Measurements from ENCODE around the gene CIROP.

DNA sequence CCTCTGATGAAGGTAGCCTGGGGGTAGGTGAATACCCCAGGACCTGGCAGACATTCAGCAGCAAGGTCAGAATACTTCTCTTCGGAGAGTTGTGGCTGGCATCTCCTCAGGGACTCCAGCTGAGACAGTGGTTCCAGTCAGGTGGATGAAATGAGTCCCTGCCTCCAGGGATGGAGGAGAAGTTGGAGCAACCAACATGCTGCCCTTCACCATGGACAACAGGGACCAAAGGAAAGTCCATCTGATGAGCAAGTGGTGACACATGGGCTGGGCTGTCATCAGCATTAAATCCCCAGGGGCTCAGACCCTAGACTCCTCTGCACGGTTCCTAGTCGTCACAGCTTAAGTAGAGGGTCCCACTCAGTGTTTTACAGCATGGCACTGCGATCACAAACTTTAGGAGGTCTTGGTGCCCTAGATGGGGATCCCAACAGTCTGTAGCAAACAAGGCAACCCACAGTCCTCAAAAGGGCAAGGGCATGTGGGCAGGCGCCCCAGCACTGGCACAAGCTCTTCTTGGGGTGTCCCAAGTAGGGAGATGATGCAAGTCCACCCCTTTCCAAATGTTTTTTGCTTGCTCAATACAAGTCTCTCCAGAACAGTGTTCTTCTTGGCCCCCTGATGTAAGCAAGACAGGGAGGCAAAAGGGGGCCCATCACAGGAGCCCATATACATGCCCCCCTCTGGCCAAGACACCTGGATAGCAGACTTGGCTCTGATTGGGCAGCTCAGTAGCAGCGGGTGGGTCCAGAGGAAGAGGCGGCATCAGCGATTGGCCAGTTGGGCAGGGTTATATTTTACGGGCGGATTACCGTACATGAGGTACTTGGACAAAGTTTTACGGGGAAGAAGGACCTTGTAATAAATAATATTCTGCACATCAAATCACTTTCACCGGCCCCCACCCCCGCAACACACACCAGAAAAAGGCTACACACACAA is 36.7 kb downstream of the CIROP start:
- TF ChIP-seq, protein P1, sequence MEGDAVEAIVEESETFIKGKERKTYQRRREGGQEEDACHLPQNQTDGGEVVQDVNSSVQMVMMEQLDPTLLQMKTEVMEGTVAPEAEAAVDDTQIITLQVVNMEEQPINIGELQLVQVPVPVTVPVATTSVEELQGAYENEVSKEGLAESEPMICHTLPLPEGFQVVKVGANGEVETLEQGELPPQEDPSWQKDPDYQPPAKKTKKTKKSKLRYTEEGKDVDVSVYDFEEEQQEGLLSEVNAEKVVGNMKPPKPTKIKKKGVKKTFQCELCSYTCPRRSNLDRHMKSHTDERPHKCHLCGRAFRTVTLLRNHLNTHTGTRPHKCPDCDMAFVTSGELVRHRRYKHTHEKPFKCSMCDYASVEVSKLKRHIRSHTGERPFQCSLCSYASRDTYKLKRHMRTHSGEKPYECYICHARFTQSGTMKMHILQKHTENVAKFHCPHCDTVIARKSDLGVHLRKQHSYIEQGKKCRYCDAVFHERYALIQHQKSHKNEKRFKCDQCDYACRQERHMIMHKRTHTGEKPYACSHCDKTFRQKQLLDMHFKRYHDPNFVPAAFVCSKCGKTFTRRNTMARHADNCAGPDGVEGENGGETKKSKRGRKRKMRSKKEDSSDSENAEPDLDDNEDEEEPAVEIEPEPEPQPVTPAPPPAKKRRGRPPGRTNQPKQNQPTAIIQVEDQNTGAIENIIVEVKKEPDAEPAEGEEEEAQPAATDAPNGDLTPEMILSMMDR (IDR thresholded peaks at IDR 0.05; ENCODE audit: low read depth, low read length), result no peak
- TF ChIP-seq EZH2phosphoT487 (IDR thresholded peaks at IDR 0.05; ENCODE audit: low read depth), result no peak

All from OCI-LY3 (cell line).